HG03575 (cell line): ENCODE measurements around the gene NME2.

Experiments used
- ATAC-seq: cut with Tn5 transposase; IDR thresholded peaks from one replicate; pipeline ENCODE4 v1.9.1; 2021; ENCODE audit not compliant: unreplicated experiment, insufficient number of reproducible peaks, low FRiP score; ENCODE audit errors: extremely low read depth

NME2 gene

DNA sequence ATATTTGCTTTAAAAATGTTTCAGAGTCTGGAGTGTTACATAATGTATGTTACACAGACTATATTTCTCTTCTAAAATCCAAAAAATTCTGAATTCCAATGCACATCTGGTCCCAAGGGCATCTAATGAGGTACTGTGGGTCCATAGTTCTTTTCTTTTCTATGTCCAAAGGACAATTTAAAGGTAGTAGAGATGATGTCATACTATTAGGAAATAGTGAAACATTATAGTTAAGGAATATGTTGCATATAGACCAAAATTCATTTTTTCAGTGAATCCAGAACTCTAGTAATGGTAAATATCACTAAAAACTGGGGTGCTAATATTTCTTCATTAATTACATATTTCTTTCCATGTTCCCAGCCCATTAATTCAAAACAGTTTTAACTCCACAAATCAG is 23.0 kb downstream of the NME2 start:
- ATAC-seq, result no peak

DNA sequence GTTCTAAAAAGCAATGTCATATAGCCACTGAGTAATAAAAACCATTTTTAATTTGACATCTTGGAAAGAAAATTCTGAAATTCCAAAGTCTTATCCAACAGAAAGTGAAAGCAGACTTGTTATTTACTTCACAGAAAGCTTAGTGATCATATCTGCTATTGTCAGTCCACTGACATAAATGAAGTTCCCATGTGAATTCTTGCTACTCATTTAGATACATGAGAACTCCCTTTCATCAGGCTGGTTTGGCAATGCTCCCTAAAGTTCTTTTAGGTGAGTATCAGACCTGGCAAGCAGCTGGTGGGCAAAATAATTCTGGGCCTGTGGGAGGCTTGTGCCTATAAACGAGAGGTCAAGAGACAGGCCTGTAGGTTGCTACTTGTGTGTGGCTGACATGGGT is 23.4 kb downstream of the NME2 start:
- ATAC-seq, result no peak

DNA sequence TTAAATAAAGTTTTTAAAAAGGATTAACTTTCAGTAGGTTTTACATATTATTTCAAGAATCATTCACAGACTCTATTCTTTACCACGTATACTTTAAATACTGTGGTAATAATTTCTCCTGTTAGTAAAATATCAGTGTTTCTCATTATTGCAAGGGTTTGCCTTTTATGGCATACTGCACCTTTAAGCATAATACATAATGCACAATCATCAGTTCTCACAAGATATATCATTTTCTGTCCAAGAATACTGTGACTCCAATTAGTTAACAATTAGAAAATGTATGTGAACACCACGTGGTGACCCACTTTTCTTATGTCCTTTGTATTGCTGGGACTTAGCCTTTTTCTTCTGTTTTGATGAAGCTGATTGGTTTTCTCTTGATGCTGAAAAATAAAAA is 25.7 kb downstream of the NME2 start:
- ATAC-seq, result no peak

DNA sequence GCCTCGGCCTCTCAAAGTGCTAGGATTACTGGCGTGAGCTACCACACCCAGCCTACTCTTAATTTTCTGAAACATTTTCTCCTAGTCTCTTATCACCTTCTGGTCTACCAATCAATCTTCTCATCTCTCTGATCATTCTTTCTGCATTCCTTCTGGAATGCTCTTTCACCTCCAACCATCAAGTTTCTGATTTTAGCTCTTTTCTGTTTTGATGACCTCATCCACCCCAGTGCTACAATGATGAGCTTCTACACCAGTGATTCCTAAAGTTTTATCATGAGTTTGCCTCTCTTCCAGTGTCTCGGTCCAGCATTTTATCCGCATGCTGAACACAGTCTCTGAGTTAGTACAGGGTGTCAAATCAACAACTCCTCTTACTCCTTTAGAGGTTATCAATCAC is 31.5 kb downstream of the NME2 start:
- no peak for ATAC-seq

DNA sequence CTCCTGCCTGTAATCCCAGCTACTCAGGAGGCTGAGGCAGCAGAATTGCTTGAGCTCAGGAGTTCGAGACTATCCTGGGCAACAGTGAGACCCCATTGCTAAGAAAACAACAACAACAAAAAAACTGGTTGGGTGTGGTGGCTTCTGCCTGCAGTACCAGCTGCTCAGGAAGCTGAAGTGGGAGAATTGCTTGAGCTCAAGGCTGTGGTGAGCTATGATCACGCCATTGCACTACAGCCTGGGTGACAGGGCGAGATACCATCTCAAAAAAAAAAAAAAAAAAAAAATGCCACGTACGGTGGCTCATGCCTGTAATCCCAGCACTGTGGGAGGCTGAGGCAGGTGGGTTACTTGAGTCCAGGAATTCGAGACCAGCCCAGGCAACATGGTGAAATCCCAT is 34.1 kb downstream of the NME2 start:
- no peak for ATAC-seq

DNA sequence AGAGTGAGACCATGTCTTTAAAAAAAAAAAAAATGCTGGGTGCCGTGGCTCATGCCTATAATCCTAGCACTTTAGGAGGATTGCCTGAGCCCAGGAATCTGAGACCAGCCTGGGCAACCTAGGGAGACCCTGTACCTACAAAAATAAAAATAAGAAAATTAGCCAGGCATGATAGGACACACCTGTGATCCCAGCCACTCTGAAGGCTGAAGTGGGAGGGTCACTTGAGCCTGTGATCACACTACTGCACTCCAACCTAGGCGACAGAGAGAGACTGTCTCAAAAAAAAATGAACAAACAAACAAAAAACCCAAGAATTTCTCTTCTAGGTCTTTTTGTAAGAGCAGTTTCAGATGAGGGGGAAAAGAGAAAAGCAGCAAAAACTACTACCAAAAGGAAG is 34.6 kb downstream of the NME2 start:
- ATAC-seq, result no peak

DNA sequence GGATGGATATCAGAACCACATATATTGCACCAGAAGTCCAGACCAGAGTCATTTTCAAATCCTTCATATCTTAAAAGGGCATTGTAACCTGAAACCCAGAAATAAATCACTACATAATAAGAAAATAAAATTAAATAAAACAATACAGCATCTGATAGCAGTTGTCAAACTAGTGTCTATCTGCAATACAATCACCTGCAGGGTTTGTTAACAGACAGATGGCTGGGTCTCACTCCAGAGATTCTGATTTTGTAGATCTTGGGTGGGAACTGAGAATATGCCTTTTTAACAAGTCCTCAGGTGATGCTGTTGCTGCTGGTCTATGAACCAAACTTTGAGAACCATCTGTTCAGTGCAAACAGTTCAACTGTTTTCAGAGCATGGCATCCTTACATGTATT is 37.6 kb downstream of the NME2 start:
- ATAC-seq, result no peak

DNA sequence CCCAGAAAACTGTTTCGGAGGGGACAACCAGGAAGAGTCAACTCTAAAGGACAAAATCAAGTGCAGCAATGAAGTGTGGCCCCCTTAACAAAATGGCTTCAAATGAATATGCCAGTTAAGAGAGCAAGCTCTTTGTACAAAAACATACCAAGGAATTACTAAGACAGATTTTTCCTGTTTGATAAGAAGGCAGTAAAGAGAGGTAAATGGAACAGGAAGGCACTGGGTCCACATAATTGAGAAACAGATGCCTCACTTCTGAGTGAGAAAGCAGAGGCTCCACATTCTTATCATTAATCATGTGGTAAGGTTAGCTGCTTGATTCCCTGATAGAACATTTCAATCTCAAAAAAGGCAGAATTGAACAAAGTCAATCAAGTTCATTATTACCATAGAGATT is 48.7 kb downstream of the NME2 start:
- ATAC-seq, result no peak

DNA sequence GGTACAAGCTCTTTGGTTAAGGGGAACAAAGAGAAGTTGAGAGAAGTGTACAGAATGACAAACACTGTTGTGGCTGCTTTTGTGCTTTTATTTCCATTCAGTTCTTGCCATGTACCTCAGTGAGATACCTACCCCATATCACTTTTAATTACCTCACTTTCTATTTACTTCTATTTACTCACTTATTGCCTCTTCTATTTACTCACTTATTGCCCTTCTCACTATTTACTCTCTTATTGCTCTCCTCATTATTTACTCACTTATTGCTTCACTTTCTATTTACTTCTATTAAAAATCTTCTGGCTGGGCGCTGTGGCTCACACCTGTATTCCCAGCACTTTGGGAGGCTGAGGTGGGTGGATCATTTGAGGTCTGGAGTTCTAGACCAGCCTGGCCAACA is 51.7 kb downstream of the NME2 start:
- no peak for ATAC-seq

DNA sequence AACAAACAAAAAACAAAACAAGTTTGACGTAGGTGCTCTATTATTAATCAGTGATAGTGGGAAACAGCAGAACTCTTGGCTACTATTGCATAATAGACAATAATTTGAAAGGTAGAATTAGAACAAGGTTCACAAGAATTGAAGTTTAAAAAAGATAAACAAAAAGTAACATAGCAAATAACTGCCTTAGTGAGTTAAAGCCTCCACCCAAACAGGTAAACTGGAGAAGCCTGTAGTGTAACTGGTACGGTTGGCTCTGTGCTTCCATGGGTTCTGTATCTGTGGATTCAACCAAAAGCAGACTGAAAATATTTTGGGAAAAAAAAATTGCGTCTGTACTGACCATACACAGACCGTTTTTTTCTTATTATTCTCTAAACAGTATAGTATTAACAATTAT is 55.1 kb downstream of the NME2 start:
- ATAC-seq, result no peak
